ENCODE results near the gene DOK6. TPM values are rescaled to one million over a fixed set of nuclear protein-coding genes. Genes with fewer than 3 reads are reported as not detected.

Gene DOK6
- total and polyA plus RNA-seq, 2 donors (not counting 3 experiments of a cell fraction or from before 2014, with no cell fraction given) = under 0.01 TPM; not detected in 1

DNA sequence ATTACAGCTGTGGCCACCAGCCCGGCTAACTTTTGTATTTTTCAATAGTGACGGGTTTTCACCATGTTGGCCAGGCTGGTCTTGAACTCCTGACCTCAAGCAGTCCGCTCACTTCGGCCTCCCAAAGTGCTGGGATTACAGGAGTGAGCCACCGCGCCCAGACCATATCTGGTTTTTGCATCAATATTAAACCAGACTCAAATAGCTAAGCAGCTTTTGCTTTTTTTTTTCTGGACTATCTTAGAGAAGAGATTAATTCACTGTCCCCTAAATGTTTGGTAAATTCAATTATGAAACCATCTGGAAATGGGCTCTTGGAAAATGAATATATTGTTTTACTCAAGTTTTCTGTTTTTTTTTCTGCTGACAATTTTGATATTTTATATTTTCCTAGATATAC lies 183.7 kb downstream of the DOK6 start:
- Histone ChIP-seq H3K4me1 (ENCODE audit: control insufficient read depth, extremely low read depth, insufficient read depth, low read length) (no peaks in the 10 kb centered on the region), H3K9ac (replicated peaks; ENCODE audit: extremely low read depth, insufficient read depth, low read length) (no peak overlapping the region), H3K27me3 (ENCODE audit: control insufficient read depth in 2 of 2, insufficient read depth in 2 of 2, low read length in 2 of 2) (no peaks in the 10 kb centered on the region), H3K4me2 (ENCODE audit: insufficient read depth, low read length) (no peak overlapping the region), H3K79me2 (ENCODE audit: control insufficient read depth, insufficient read depth, low read length) (no peaks in the 10 kb centered on the region), H3K27ac (ENCODE audit: insufficient read depth, low read depth, low read length) (no peak overlapping the region), H4K20me1 (replicated peaks; ENCODE audit: control insufficient read depth, extremely low read depth, insufficient read depth, low read length) (no peaks in the 10 kb centered on the region), H2AFZ (ENCODE audit: low read depth, low read length) (no peak overlapping the region), H3K9me3 (replicated peaks; ENCODE audit: control insufficient read depth, insufficient read depth, low read length) (no peaks in the 10 kb centered on the region), H3K36me3 (ENCODE audit: control insufficient read depth in 2 of 2, extremely low read depth in 1 of 2, insufficient read depth in 2 of 2, low read length in 2 of 2) (no peaks in the 10 kb centered on the region), H3K9me1 (replicated peaks; ENCODE audit: control insufficient read depth, extremely low read depth, insufficient read depth, low read length) (no peaks in the 10 kb centered on the region), H3K4me3 (replicated peaks in 1 of 3; ENCODE audit: insufficient read depth in 1 of 3, low read depth in 1 of 3, low read length in 3 of 3) (no peak overlapping the region)
- dilution Hi-C loops (cut with MboI; ENCODE audit: extremely low pct_ligation_motif_present, low sequenced_read_pairs) = no loop called here
- ChIA-PET POLR2A (no interaction called here), CTCF (interaction anchor here (0.8 to 1.3 kb wide), 2 partner anchors 9 to 14 kb away, joined by 3 read pairs; no protein-coding TSS in a partner anchor)
- TF ChIP-seq, protein P1, sequence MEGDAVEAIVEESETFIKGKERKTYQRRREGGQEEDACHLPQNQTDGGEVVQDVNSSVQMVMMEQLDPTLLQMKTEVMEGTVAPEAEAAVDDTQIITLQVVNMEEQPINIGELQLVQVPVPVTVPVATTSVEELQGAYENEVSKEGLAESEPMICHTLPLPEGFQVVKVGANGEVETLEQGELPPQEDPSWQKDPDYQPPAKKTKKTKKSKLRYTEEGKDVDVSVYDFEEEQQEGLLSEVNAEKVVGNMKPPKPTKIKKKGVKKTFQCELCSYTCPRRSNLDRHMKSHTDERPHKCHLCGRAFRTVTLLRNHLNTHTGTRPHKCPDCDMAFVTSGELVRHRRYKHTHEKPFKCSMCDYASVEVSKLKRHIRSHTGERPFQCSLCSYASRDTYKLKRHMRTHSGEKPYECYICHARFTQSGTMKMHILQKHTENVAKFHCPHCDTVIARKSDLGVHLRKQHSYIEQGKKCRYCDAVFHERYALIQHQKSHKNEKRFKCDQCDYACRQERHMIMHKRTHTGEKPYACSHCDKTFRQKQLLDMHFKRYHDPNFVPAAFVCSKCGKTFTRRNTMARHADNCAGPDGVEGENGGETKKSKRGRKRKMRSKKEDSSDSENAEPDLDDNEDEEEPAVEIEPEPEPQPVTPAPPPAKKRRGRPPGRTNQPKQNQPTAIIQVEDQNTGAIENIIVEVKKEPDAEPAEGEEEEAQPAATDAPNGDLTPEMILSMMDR (IDR thresholded peaks at IDR 0.05; ENCODE audit: extremely low read depth in 1 of 2, insufficient read depth in 1 of 2, low read depth in 1 of 2, low read length in 2 of 2) = no peak
- DNase-seq (ENCODE audit: low read depth, low spot score) = no peak
- intact Hi-C loops (cut with micrococcal nuclease) = no loop called here
- no peak for FAIRE-seq
- BruUV-seq (replicated peaks) = no TSS peak

DNA sequence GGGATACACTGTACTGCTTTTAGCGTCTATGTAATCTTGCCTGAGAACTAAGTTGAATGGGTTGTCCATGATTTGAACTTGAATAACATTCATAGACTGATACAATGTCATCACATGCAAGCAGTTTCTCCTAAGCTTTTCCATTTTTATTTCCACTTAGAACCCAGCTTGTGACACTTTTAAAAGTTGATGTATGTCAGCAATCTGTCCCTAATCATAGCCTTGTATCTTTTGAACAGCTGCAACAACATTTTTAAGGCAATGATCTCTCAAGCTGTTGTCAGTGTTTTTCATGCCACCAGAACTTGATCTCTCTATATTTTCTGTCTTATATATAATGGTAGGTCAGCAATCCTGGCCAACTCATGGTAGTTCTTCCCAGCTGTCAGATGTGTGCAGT lies 185.0 kb downstream of the DOK6 start:
- H3K27me3 ChIP-seq (ENCODE audit: control insufficient read depth in 2 of 2, insufficient read depth in 2 of 2, low read length in 2 of 2) = no peaks in the 10 kb centered on the region
- H3K9me1 ChIP-seq (replicated peaks; ENCODE audit: control insufficient read depth, extremely low read depth, insufficient read depth, low read length) = no peaks in the 10 kb centered on the region
- no peak overlapping the region for H3K27ac ChIP-seq (ENCODE audit: insufficient read depth, low read depth, low read length)
- H3K79me2 ChIP-seq (ENCODE audit: control insufficient read depth, insufficient read depth, low read length) = no peaks in the 10 kb centered on the region
- no peak overlapping the region for H3K9ac ChIP-seq (replicated peaks; ENCODE audit: extremely low read depth, insufficient read depth, low read length)
- dilution Hi-C loops (cut with MboI; ENCODE audit: extremely low pct_ligation_motif_present, low sequenced_read_pairs) (no loop called here), intact Hi-C loops (cut with micrococcal nuclease) (no loop called here)
- CTCF ChIA-PET = no interaction called here
- H2AFZ ChIP-seq (ENCODE audit: low read depth, low read length) = no peak overlapping the region
- FAIRE-seq (no peak), DNase-seq (ENCODE audit: low read depth, low spot score) (no peak)
- H3K4me1 ChIP-seq (ENCODE audit: control insufficient read depth, extremely low read depth, insufficient read depth, low read length) = no peaks in the 10 kb centered on the region
- no TSS peak for BruUV-seq (replicated peaks)
- H3K4me3 ChIP-seq (replicated peaks in 1 of 3; ENCODE audit: insufficient read depth in 1 of 3, low read depth in 1 of 3, low read length in 3 of 3) = no peak overlapping the region
- H3K4me2 ChIP-seq (ENCODE audit: insufficient read depth, low read length) = no peak overlapping the region
- no peaks in the 10 kb centered on the region for H3K36me3 ChIP-seq (ENCODE audit: control insufficient read depth in 2 of 2, extremely low read depth in 1 of 2, insufficient read depth in 2 of 2, low read length in 2 of 2)
- no peaks in the 10 kb centered on the region for H4K20me1 ChIP-seq (replicated peaks; ENCODE audit: control insufficient read depth, extremely low read depth, insufficient read depth, low read length)
- no peak for TF ChIP-seq GATA2 (IDR thresholded peaks at IDR 0.05; ENCODE audit: insufficient read depth, insufficient read length, low read depth, low read length)
- no peak for TF ChIP-seq JUN (IDR thresholded peaks at IDR 0.05; ENCODE audit: borderline replicate concordance, insufficient read depth, insufficient read length, low read depth)
- TF ChIP-seq EZH2 (IDR thresholded peaks at IDR 0.05; ENCODE audit: borderline replicate concordance, low read depth, low read length, severe bottlenecking) = no peak
- no peak for TF ChIP-seq POLR2A (IDR thresholded peaks at IDR 0.05; ENCODE audit: low read depth, low read length)
- no peak for TF ChIP-seq MYC (IDR thresholded peaks at IDR 0.05; ENCODE audit: low read depth, low read length)
- TF ChIP-seq FOS (IDR thresholded peaks at IDR 0.05; ENCODE audit: borderline replicate concordance, insufficient read depth, low read length) = no peak
- TF ChIP-seq, protein P1 (IDR thresholded peaks at IDR 0.05; ENCODE audit: extremely low read depth in 1 of 2, insufficient read depth in 1 of 2, low read depth in 1 of 2, low read length in 2 of 2) = no peak
- no peak for TF ChIP-seq POLR2AphosphoS5 (IDR thresholded peaks at IDR 0.05; ENCODE audit: insufficient read depth, low read depth, low read length)
- TF ChIP-seq, protein P2, sequence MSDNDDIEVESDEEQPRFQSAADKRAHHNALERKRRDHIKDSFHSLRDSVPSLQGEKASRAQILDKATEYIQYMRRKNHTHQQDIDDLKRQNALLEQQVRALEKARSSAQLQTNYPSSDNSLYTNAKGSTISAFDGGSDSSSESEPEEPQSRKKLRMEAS (IDR thresholded peaks at IDR 0.05; ENCODE audit: insufficient read depth, insufficient read length) = no peak
- H3K9me3 ChIP-seq (replicated peaks; ENCODE audit: control insufficient read depth, insufficient read depth, low read length) = no peaks in the 10 kb centered on the region
- POLR2A ChIA-PET = no interaction called here

Data from endothelial cell of umbilical vein (primary cell).